Neuron (in vitro differentiated cells): ENCODE results near the gene TNFRSF14.
"Not testable (repeated sequence)": the region's sequence is repeated elsewhere in the genome, so short reads cannot be mapped to it uniquely, and the experiment has no call there.

Experiments used
- H2AFZ ChIP-seq: one replicate; pipeline ENCODE4 v1.6.1; 2013; ENCODE audit warnings: low read depth, mild to moderate bottlenecking, inconsistent platforms, low read length, moderate library complexity
- H3K27me3 ChIP-seq: one replicate; pipeline ENCODE4 v1.6.1; 2013; ENCODE audit warnings: low read length; ENCODE audit not compliant: insufficient read depth
- H3K36me3 ChIP-seq: one replicate; pipeline ENCODE4 v1.6.1; 2013; ENCODE audit warnings: low read length; ENCODE audit not compliant: insufficient read depth
- H3K4me1 ChIP-seq: one replicate; pipeline ENCODE4 v1.6.1; 2013; ENCODE audit warnings: low read length; ENCODE audit not compliant: insufficient read depth
- H3K4me3 ChIP-seq: 2 replicates; pipeline ENCODE4 v1.5.1; 2013; ENCODE audit warnings: mild to moderate bottlenecking, low read length, moderate library complexity
- H3K9me3 ChIP-seq: one replicate; pipeline ENCODE4 v1.6.1; 2013; ENCODE audit warnings: low read length

The TNFRSF14 gene

DNA sequence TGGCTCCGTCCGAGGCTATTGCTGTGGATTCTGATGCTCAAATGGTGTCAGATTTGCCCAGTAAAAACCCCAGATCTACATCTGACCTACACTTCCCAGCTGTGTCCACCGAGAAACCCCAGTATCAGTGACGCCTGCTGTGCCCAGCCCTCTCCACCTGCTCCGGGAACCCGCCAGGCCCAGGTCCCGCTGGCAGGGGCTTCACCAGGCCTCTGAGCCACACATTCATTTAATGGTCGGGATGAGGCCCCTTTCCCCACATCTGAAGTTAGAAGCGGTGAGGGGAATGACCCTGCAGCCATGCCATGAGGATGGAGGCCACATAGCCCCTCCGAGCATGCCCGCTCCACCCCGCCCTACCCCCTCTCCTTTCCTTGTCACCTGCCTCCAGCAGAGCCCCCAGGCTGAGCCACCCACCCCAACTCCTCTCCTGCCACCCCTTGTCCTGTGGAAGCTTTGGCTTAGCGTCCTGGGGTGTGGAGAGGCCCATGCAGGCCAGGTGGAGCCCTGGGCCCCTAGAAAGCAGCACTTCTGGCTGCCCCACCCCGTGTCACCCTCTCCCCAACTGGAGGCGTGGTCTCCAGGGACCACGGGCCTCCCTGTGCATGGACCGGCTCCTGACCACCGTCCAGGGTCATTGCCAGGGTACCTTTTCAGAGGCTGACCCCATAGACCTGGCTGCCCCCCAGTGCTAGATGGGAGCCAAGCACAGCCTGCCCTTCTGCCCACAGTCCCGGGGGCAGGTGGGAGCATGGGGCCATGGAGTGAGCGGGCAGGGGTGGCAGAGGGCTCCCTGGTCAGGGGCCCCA is 8.0 kb downstream of the TNFRSF14 start:
- H3K4me3 ChIP-seq = no peak overlapping the region
- no peak overlapping the region for H2AFZ ChIP-seq
- H3K27me3 ChIP-seq = peaks cover 14% of the 10 kb centered on the region
- no peaks in the 10 kb centered on the region for H3K36me3 ChIP-seq
- H3K4me1 ChIP-seq = no peaks in the 10 kb centered on the region
- no peaks in the 10 kb centered on the region for H3K9me3 ChIP-seq

DNA sequence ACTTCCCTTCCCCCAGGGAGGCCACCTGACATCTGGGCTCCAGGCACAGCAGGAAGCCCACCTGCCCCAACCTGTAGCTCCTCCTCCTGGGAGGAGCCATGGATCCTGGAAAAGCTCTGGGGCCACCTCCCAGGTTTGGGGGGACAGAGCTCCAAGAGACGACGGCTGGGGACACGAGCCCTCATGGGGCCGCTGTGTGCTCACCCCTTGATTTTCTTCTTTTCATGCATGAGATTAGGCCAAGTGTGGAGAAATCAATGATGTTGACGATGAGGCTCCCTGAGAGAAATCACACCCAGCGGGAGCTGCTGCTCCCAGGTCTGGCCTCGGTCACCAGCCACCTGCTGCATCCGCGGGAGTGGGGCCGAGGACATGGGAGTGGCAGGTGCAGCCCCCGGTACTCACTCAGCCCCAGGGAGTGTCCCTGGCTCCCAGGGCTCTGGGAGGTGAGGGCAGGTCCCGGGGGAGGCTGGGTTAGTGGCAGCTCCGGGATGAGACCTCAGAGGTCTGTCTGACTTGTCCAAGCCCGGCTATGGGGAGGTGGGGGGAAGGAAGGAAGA is 8.7 kb downstream of the TNFRSF14 start:
- Histone ChIP-seq H3K27me3 (peaks cover 14% of the 10 kb centered on the region), H3K4me1 (no peaks in the 10 kb centered on the region), H3K4me3 (no peak overlapping the region), H2AFZ (no peak overlapping the region), H3K9me3 (no peaks in the 10 kb centered on the region), H3K36me3 (no peaks in the 10 kb centered on the region)

DNA sequence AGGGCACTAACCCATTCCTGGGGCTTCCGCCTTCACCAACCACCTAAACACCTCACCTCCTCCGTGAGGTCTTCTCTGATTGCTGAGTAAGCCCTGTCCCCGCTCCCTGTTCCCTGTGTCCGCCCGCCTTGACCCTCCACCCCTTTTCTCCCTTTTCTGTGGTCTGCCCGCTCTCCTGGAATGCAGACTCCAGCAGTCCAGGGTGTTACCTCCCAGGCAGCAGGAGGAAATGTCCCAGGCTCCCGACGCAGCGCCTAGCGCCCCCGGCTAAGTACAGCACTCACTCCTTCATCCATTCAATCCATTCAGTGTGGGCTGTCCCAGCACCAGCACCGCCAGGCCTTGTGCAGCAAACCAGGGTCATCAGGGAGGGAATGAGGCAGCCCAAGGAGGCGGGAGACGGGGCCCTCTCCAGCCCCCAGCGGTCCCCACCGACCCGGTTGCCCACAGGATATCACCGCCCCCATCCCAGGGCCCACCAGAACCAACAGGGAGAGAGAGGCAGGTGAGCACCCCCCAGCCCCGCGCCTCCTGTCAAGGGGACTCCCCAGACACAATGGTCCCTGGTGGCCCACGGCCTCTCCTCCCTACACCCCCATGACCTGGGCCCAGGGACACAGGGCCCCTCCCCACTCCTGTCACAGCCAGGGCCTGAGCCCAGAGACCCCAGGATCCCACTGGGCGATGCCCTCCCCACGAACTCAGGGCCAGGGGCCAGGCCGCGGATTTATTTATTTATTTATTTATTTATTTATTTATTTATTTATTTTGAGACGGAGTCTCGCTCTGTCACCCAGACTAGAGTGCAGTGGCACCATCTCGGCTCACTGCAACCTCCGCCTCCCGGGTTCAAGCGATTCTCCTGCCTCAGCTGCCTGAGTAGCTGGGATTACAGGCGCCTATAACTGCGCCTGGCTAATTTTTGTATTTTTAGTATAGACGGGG is 10.2 kb downstream of the TNFRSF14 start:
- peaks cover 21% of the 10 kb centered on the region for H3K27me3 ChIP-seq
- no peaks in the 10 kb centered on the region for H3K9me3 ChIP-seq
- no peaks in the 10 kb centered on the region for H3K4me1 ChIP-seq
- no peak overlapping the region for H3K4me3 ChIP-seq
- no peak overlapping the region for H2AFZ ChIP-seq
- H3K36me3 ChIP-seq = no peaks in the 10 kb centered on the region

DNA sequence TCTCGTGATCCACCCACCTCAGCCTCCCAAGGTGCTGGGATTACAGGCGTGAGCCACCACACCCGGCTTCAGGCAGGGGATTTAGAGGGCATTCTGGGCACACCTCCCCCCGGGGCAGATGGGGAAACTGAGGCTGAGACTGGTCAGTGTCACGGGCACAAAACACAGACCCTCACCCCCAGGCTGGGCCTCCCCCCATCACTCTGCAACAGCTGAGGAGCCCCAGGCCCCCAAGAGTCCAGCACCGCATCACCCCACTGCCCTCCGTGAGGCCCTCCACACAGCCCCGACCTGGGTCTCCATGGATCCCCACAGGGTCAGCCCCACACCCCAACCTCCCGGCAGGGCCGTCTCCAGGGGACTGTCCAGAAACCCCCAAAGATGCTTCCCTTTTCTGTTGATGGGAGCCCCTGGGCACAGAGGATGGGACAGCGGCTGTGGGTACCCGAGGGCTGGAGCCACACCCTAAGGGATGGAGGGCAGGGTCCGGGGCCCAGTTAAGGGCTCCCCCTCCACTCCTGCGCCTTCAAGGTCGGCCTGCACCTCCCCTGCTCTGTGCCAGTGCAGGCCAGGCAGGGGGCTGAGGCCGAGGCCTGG is 11.0 kb downstream of the TNFRSF14 start:
- Histone ChIP-seq H3K27me3 (peaks cover 20% of the 10 kb centered on the region), H2AFZ (no peak overlapping the region), H3K4me3 (no peak overlapping the region), H3K9me3 (no peaks in the 10 kb centered on the region), H3K36me3 (no peaks in the 10 kb centered on the region), H3K4me1 (no peaks in the 10 kb centered on the region)

DNA sequence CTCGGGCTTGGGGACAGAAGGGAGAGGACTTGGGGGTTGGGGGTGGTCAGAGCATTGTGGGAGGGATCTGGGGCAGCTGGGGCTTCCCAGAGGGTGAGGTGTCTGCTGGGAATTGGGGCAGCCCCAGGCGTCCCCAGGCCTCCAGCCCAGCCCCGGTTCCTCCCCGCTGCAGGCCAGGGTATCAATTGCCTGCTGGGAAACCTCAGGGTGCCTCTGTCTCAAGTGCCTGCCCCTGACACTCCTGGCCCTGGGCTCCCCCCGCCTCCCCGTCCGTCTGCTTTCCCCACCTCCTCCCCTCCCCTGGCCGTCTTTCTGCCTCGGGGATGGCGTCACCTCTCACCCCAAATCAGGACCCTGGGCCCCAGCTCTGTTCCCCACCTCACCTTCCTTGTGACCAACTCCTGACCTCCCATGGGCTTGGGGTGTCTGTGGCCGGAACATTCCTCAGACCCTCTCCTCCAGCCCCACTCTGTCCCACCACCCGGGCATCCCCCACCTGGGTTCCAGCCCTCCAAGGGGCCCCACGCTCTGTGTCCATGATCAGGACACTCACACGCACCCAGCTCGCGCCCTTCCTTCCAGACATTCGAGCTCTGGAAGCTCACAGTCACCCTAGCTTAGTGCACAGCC is 12.1 kb downstream of the TNFRSF14 start:
- not testable (repeated sequence) for H3K4me1 ChIP-seq, H3K4me3 ChIP-seq, H3K9me3 ChIP-seq, H2AFZ ChIP-seq, H3K36me3 ChIP-seq
- H3K27me3 ChIP-seq = peaks cover 20% of the 10 kb centered on the region

DNA sequence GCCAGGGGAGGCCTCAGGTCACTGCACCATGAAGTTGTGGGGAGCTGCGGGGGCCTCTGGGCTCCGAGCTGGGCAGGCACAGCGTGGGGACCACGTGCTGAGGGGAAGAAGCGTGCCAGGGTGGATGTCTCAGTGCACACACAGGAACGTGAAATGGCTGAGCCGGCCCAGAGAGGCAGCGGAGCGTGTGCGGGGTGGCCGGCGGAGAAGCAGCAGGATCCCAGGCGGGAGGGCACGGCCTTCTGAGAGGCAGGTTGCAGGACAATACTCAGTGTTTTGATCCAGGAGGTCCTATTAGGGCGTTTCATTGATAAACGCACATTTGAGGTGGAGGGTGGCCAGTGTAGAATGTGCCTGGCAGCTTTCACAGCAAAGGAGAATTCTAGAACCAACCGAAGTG is 12.9 kb downstream of the TNFRSF14 start:
- no peak overlapping the region for H3K4me3 ChIP-seq
- H3K9me3 ChIP-seq = peaks cover 4% of the 10 kb centered on the region
- no peak overlapping the region for H2AFZ ChIP-seq
- H3K27me3 ChIP-seq = peaks cover 20% of the 10 kb centered on the region
- H3K36me3 ChIP-seq = no peaks in the 10 kb centered on the region
- no peaks in the 10 kb centered on the region for H3K4me1 ChIP-seq

DNA sequence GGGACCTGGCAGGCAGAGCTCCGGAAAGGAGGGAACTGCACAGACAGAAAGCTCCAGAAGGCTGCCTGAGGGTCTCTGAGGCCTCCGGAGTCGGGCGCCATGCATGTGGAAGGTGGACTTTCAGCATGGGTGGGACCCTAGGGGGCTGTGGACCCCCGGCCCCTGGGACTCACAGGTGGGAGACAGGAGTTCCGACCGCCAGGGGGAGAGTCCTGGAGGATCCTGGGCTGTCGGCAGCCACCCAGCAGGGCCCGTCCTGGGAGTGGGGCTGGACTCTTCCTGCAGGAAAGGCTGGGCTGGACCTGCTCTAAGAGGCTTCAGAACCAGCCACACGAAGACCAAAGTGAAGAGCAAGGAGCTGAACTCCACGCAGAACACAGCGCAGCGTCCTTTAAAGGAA is 13.5 kb downstream of the TNFRSF14 start:
- not testable (repeated sequence) for H2AFZ ChIP-seq, H3K4me1 ChIP-seq, H3K9me3 ChIP-seq, H3K36me3 ChIP-seq, H3K4me3 ChIP-seq
- peaks cover 15% of the 10 kb centered on the region for H3K27me3 ChIP-seq

DNA sequence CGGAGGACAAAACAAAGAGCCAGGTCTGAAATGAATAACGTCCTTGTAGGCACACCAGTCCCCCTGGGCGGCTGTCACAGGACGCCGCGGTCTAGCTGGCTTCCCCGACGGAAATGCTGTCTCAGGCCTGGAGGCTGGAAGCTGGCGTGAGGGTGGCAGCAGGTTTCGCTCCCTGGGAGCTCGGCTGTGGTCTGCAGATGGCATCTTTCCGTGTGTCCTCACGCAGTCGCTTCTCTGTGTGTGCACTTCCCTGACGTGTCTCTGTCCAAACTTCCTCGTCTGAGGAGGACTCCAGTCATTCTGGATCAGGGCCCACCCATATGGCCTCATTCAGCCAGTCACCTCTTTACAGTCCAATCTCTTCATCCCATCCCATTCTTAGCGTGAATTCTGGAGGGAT is 14.2 kb downstream of the TNFRSF14 start:
- no peaks in the 10 kb centered on the region for H3K4me1 ChIP-seq
- no peak overlapping the region for H2AFZ ChIP-seq
- no peak overlapping the region for H3K4me3 ChIP-seq
- H3K9me3 ChIP-seq = peaks cover 5% of the 10 kb centered on the region
- peaks cover 15% of the 10 kb centered on the region for H3K27me3 ChIP-seq
- no peaks in the 10 kb centered on the region for H3K36me3 ChIP-seq

DNA sequence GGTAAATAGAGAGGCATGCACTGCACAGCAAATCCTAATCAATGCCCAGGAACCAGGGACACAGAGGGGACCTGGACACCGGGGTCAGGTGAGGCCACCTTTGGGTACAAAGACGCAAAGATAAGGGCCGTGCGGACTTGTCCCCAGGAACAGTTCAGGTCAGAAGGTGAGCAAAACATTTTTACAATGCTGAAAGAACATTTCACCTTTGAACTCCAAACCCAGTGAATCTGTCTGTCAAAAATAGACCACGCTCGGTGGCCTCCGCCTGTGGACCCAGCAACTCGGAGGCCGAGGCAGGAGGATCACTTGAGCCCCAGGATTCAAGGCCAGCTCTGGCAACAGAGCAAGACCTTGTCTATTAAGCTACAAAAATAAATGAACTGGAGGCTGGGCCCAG is 15.2 kb downstream of the TNFRSF14 start:
- Histone ChIP-seq H3K27me3 (peaks cover 15% of the 10 kb centered on the region), H3K36me3 (no peaks in the 10 kb centered on the region), H3K9me3 (peaks cover 8% of the 10 kb centered on the region), H3K4me3 (no peak overlapping the region), H3K4me1 (no peaks in the 10 kb centered on the region), H2AFZ (no peak overlapping the region)

DNA sequence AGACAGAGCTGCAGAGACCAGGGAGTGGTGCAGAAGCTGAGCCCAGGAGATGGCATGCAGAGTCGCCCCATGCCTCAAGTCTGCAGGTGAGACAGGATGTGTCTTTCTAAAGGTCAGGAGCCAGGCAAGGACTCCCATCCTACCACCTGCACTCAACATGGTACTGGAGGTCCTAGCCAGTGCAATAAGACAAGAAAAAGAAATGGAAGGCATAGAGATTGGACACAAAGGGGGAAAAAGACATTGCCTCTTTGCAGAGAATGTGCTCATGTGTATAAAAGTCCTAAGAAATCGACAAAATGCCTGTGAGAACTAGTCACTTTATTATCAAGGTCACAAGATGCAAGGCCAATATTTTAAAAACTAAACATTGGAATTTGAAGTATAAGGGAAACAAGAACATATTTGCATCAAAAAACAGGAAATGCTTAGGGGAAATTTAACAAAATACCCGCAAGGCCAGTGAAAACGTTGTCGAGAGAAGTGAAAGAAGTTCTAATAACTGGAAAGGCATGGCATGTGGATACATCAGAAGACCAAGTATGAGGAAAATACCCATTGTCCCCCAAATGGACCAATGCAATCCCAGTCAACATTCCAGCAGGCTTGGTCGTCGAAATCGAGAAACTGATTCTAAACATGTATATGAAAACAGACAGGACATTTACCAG is 17.2 kb downstream of the TNFRSF14 start:
- Histone ChIP-seq H2AFZ (no peak overlapping the region), H3K9me3 (peaks cover 8% of the 10 kb centered on the region), H3K27me3 (peaks cover 12% of the 10 kb centered on the region), H3K36me3 (no peaks in the 10 kb centered on the region), H3K4me3 (no peak overlapping the region), H3K4me1 (peaks cover 5% of the 10 kb centered on the region)

DNA sequence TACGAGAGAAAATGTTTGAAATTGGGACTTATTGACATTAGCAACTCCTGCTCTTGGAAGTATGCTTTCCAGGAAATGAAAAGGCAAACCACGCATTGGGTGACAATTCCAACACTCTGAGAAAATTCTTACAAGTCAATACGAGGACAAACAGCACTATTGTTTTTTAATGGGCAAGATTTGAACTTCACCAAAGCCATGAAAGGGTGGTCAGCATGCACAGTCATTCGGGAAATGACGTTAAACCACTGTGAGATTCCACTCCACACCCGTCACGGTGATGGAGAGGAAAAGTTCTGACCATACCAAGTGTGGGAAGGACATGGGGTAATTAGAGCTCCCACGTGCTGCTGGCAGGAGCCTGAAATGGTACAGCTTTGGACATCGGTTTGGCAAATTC is 18.2 kb downstream of the TNFRSF14 start:
- Histone ChIP-seq H3K36me3 (no peaks in the 10 kb centered on the region), H3K9me3 (peaks cover 8% of the 10 kb centered on the region), H3K27me3 (peaks cover 9% of the 10 kb centered on the region), H3K4me3 (no peak overlapping the region), H3K4me1 (peaks cover 5% of the 10 kb centered on the region), H2AFZ (no peak overlapping the region)
